Keratinocyte (primary cell): ENCODE data around the gene DOCK11. TPM values are rescaled to one million over a fixed set of nuclear protein-coding genes. Genes with fewer than 3 reads are reported as not detected.

Source experiments
- DNase-seq: peaks from one replicate; pipeline ENCODE4 v3.0.0-alpha.2; 2011; ENCODE audit warnings: low read depth, missing footprints, low spot score
- FAIRE-seq: peaks from 2 replicates; lab custom pipeline; 2011; peaks lifted over from hg19 to GRCh38; lab: Jason Lieb, UNC
- H2AFZ ChIP-seq: 2 replicates; pipeline ENCODE4 v1.6.0; 2012; ENCODE audit warnings: low read length, control low read depth, inconsistent platforms; ENCODE audit not compliant: control insufficient read depth
- H3K27ac ChIP-seq: 2 replicates; pipeline ENCODE4 v1.5.1; 2011; ENCODE audit warnings: low read length; ENCODE audit not compliant: control insufficient read depth, insufficient read depth
- H3K27me3 ChIP-seq: 3 replicates; pipeline ENCODE4 v1.6.0; 2011; ENCODE audit warnings: low read length; ENCODE audit not compliant: control insufficient read depth, insufficient read depth; ENCODE audit errors: extremely low read depth
- H3K36me3 ChIP-seq, 2 experiments: 2 replicates in 1 of 2; 3 replicates in 1 of 2; pipeline ENCODE4 v1.5.1; 2011; ENCODE audit warnings: low read length in 2 of 2, mild to moderate bottlenecking in 1 of 2; ENCODE audit not compliant: control insufficient read depth in 2 of 2, insufficient read depth in 2 of 2; ENCODE audit errors: extremely low read depth in 1 of 2
- H3K4me1 ChIP-seq: 3 replicates; pipeline ENCODE4 v1.5.1; 2011; ENCODE audit warnings: low read length; ENCODE audit not compliant: control insufficient read depth, insufficient read depth; ENCODE audit errors: extremely low read depth
- H3K4me2 ChIP-seq: 3 replicates; pipeline ENCODE4 v1.6.0; 2011; ENCODE audit warnings: low read depth, low read length; ENCODE audit not compliant: control insufficient read depth, insufficient read depth; ENCODE audit errors: extremely low read depth
- H3K4me3 ChIP-seq, 3 experiments: fragments of 200-600 bp in 1 of 3; sonication (generic) in 1 of 3; 2 replicates in 2 of 3; 3 replicates in 1 of 3; pipeline ENCODE4 v1.5.1; 2011 to 2016; ENCODE audit warnings: low read length in 3 of 3, mild to moderate bottlenecking in 3 of 3, control low read depth in 2 of 3, inconsistent platforms in 1 of 3, low read depth in 1 of 3, mixed read lengths in 1 of 3, mixed run types in 1 of 3, moderate library complexity in 1 of 3; ENCODE audit not compliant: control insufficient read depth in 2 of 3, insufficient read depth in 2 of 3; ENCODE audit errors: extremely low read depth in 1 of 3
- H3K79me2 ChIP-seq: 2 replicates; pipeline ENCODE4 v1.6.0; 2012; ENCODE audit warnings: low read length; ENCODE audit not compliant: control insufficient read depth, insufficient read depth
- H3K9ac ChIP-seq: 3 replicates; pipeline ENCODE4 v1.6.0; 2011; ENCODE audit warnings: low read length; ENCODE audit not compliant: control insufficient read depth, insufficient read depth; ENCODE audit errors: extremely low read depth
- H3K9me1 ChIP-seq: 3 replicates; pipeline ENCODE4 v1.6.0; 2011; ENCODE audit warnings: low read length; ENCODE audit not compliant: control insufficient read depth, insufficient read depth; ENCODE audit errors: extremely low read depth
- H3K9me3 ChIP-seq: 2 replicates; pipeline ENCODE4 v1.5.1; 2012; ENCODE audit warnings: low read depth, low read length; ENCODE audit not compliant: control insufficient read depth
- H4K20me1 ChIP-seq: 3 replicates; pipeline ENCODE4 v1.6.0; 2011; ENCODE audit warnings: low read length; ENCODE audit not compliant: control insufficient read depth, insufficient read depth; ENCODE audit errors: extremely low read depth
- CTCF ChIP-seq, 3 experiments: IDR thresholded peaks in 1 of 3; conservative IDR thresholded peaks in 1 of 3; optimal IDR thresholded peaks in 1 of 3; 2 replicates in 2 of 3; 3 replicates in 1 of 3; pipeline versions ENCODE3 to v1.5.1; 2011; ENCODE audit warnings: low read length in 3 of 3, mild to moderate bottlenecking in 3 of 3, moderate library complexity in 2 of 3, control low read depth in 1 of 3, inconsistent platforms in 1 of 3; ENCODE audit not compliant: insufficient read depth in 2 of 3; ENCODE audit errors: extremely low read depth in 1 of 3
- EZH2 ChIP-seq: IDR thresholded peaks from one replicate; pipeline ENCODE4 v1.6.1; 2012; ENCODE audit warnings: inconsistent platforms, mild to moderate bottlenecking, low read length, moderate library complexity
- dilution Hi-C: fragments of 300-500 bp; cut with MboI; formaldehyde crosslinking; loops from one replicate; pipeline ENCODE4 v1.7.0; 2020; ENCODE audit warnings: low sequenced_read_pairs; ENCODE audit not compliant: extremely low pct_ligation_motif_present
- polyA plus RNA-seq, 5 experiments: library from polyadenylated mRNA; depleted of rRNA in 3 of 5; stranded (reverse) in 3 of 5; stranded (forward) in 1 of 5; unstranded in 1 of 5; fragments of >200 nt; gene quantifications; 1 replicate in 1 of 5; 2 replicates in 3 of 5; 3 replicates in 1 of 5; pipeline versions ENCODE4 v1.2.1 to v1.2.3, GENCODE V29; 2011 to 2012; ENCODE audit warnings: missing spikeins in 2 of 5, low read depth in 1 of 5, low replicate concordance in 1 of 5

The DOCK11 gene
- polyA plus RNA-seq, 1 donor (not counting 4 experiments of a cell fraction or from before 2014, with no cell fraction given), result 4.6 TPM

- H4K20me1 ChIP-seq, result no peaks in the 10 kb centered on the region
- FAIRE-seq, result no peak
- no peaks in the 10 kb centered on the region for H3K79me2 ChIP-seq
- no peaks in the 10 kb centered on the region for H3K27me3 ChIP-seq
- H3K4me2 ChIP-seq, result no peak overlapping the region
- no peak overlapping the region for H3K27ac ChIP-seq
- H3K4me3 ChIP-seq, result no peak overlapping the region
- dilution Hi-C loops, result no loop called here
- no peaks in the 10 kb centered on the region for H3K9me3 ChIP-seq
- H3K9ac ChIP-seq, result no peak overlapping the region
- no peak overlapping the region for H2AFZ ChIP-seq
- TF ChIP-seq CTCF (optimal IDR thresholded peaks at IDR 0.05 in 1 of 3, IDR thresholded peaks at IDR 0.05 in 1 of 3, conservative IDR thresholded peaks at IDR 0.05 in 1 of 3; ENCODE audit: extremely low read depth in 1 of 3, insufficient read depth in 2 of 3, low read length in 3 of 3) (no peak), EZH2 (no peak)
- H3K4me1 ChIP-seq, result no peaks in the 10 kb centered on the region
- DNase-seq, result no peak
- H3K36me3 ChIP-seq, result no peaks in the 10 kb centered on the region
- no peaks in the 10 kb centered on the region for H3K9me1 ChIP-seq
Measured at GRCh38 chrX:118498755-118499154, 3.1 kb downstream of the DOCK11 start.

DNA sequence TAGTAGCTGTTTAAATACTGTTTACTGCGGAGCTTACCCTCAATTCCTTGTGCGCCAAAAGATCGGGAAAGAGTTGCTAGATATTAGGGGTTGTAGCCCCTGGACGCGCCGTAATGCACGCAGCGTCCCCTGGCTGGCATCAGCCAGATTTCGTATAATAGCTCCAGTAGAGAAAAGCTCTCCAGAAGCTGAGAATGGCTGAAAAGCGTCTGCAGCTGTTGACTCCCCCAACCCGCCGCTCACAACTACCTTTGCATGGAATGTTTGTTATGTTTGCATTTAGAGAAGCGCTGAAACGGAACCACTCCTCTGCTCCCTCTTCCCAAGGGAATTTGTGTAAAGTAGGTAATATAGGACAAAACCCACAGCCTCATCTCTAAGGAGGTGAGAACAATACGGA lies 3.7 kb downstream of the DOCK11 start:
- FAIRE-seq (no peak), DNase-seq (no peak)
- H2AFZ ChIP-seq, result no peak overlapping the region
- H3K4me2 ChIP-seq, result no peak overlapping the region
- H4K20me1 ChIP-seq, result no peaks in the 10 kb centered on the region
- dilution Hi-C loops, result no loop called here
- H3K27ac ChIP-seq, result no peak overlapping the region
- no peaks in the 10 kb centered on the region for H3K36me3 ChIP-seq
- H3K27me3 ChIP-seq, result no peaks in the 10 kb centered on the region
- TF ChIP-seq EZH2, result no peak
- no peak for TF ChIP-seq CTCF (optimal IDR thresholded peaks at IDR 0.05 in 1 of 3, IDR thresholded peaks at IDR 0.05 in 1 of 3, conservative IDR thresholded peaks at IDR 0.05 in 1 of 3; ENCODE audit: extremely low read depth in 1 of 3, insufficient read depth in 2 of 3, low read length in 3 of 3)
- no peaks in the 10 kb centered on the region for H3K79me2 ChIP-seq
- no peak overlapping the region for H3K9ac ChIP-seq
- no peaks in the 10 kb centered on the region for H3K4me1 ChIP-seq
- no peaks in the 10 kb centered on the region for H3K9me3 ChIP-seq
- no peaks in the 10 kb centered on the region for H3K9me1 ChIP-seq
- H3K4me3 ChIP-seq, result no peak overlapping the region
